Transverse colon (tissue), 4 donors: ENCODE measurements around the gene ARSG.

Experiments
- CTCF ChIP-seq, 5 experiments: fragments of 200-600 bp in 3 of 5; fragments of 450-650 bp in 2 of 5; sonication (generic) in 3 of 5; IDR thresholded peaks; 1 replicate in 2 of 5; 2 replicates in 3 of 5; pipeline ENCODE4 v1.5.1; 2016 to 2017; ENCODE audit warnings: antibody characterized with exemption in 5 of 5, inconsistent platforms in 3 of 5, mild to moderate bottlenecking in 2 of 5, moderate library complexity in 1 of 5
- EP300 ChIP-seq: sonication (generic); formaldehyde crosslinking; IDR thresholded peaks from one replicate; pipeline ENCODE4 v1.6.1; 2017; ENCODE audit warnings: antibody characterized with exemption, low read depth
- POLR2A ChIP-seq: fragments of 450-650 bp; IDR thresholded peaks from one replicate; pipeline ENCODE4 v1.6.1; 2016; ENCODE audit warnings: antibody characterized with exemption, mild to moderate bottlenecking, moderate library complexity
- POLR2AphosphoS5 ChIP-seq, 3 donors: sonication (generic); formaldehyde crosslinking; IDR thresholded peaks; one replicate each; pipeline ENCODE4 v1.6.1; 2016; ENCODE audit warnings: antibody characterized with exemption in 3 of 3

- no peak for TF ChIP-seq CTCF (IDR thresholded peaks at IDR 0.05)
- no peak for TF ChIP-seq EP300
- no peak for TF ChIP-seq POLR2AphosphoS5 (IDR thresholded peaks at IDR 0.05)
- no peak for TF ChIP-seq POLR2A
Measured at GRCh38 chr17:68379177-68379510, 87.8 kb downstream of the ARSG start.
